Measurements from ENCODE around the gene GLO1. TPM values are rescaled to one million over a fixed set of nuclear protein-coding genes. Genes with fewer than 3 reads are reported as not detected.

The GLO1 gene
- total RNA-seq (10 to 100 TPM; 72.6 to 84.3 (median 79.9) TPM), polyA plus RNA-seq (100 to 1,000 TPM in 1 of 3 donors, 10 to 100 TPM in 2; 39.5 to 151 (median 95.5) TPM)
- long read RNA-seq, donor 1, transcript GLO1-201 (6 exons, 2,012 nt) = major isoform, 58 of 60 reads
- long read RNA-seq, donor 1, partial matches to known transcripts = 1 of 60 reads
- long read RNA-seq, donor 1, other reads (novel, unspliced or antisense) = 1 of 60 reads
- long read RNA-seq, donor 2, transcript GLO1-201 (6 exons, 2,012 nt) = major isoform, 140 of 150 reads
- long read RNA-seq, donor 2, partial matches to known transcripts = 4 of 150 reads
- long read RNA-seq, donor 2, other reads (novel, unspliced or antisense) = 6 of 150 reads

DNA sequence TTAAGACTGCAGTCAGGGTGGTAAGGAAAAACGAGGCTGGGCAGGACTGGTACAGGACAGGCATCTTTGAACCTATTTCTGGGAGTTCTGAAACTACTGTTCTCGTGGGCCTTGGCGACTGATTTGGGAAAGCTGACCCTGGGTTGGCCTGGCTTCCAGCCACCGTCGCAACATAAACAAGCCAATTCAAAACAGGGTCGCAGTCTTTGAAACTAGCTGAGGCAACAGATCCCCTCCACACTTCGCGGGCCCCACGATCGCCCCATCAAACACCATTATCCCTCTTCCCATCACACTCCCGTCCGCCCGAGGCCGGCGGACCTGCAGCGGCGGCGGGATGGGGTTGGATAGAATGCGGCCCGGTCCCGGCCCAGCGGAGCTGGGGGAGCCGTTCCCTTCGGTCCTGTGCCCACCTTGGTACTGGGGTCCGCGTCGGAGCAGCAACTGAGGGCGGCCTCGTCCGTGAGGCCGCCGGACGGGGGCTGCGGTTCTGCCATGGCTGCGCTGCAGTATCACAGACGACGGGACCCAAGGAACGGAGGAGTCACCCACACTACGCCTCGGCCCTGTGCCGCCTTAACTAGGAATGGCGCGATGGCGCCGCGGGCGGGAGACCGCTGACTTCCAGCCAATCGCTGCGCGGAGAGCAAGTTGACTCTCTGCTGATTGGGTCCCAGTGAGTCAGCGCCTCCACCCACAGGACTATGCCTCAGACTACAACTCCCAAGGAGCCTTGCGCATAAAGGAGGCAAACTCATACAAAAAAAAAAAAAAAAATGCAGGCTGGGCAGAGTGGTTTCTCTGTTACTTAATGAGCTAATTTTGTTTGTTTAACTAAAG, at the start of gene GLO1:
Gene GLO1, minus strand, starts transcription at position 588 of the 840 bp plus-strand sequence. Its CDS starts 91 bp downstream, at position 497.
- peak; percentile 97 to 98 for DNase-seq
- Histone ChIP-seq H3K4me3 (peak within 1 kb of the TSS; percentile 83), H3K36me3 (ENCODE audit: insufficient read depth in 1 of 2, low read depth in 1 of 2) (no peaks in the 10 kb centered on the region), H3K9me3 (peaks cover 5% of the 10 kb centered on the region), H3K4me1 (peaks cover 2% of the 10 kb centered on the region), H3K27ac (peak within 1 kb of the TSS; percentile 88), H3K27me3 (ENCODE audit: insufficient read depth in 3 of 3, low read length in 2 of 3) (peaks cover 0 to 3% (median 0%) of the 10 kb centered on the region in 3 donors)
- ATAC-seq = peak; percentile 100
- WGBS, 3 donors = 0% methylated on average over 46 to 53 of the region's 53 CpGs
- no peak for TF ChIP-seq CTCF (IDR thresholded peaks at IDR 0.05)
- intact Hi-C loops (cut with DNase I) = no loop called here

DNA sequence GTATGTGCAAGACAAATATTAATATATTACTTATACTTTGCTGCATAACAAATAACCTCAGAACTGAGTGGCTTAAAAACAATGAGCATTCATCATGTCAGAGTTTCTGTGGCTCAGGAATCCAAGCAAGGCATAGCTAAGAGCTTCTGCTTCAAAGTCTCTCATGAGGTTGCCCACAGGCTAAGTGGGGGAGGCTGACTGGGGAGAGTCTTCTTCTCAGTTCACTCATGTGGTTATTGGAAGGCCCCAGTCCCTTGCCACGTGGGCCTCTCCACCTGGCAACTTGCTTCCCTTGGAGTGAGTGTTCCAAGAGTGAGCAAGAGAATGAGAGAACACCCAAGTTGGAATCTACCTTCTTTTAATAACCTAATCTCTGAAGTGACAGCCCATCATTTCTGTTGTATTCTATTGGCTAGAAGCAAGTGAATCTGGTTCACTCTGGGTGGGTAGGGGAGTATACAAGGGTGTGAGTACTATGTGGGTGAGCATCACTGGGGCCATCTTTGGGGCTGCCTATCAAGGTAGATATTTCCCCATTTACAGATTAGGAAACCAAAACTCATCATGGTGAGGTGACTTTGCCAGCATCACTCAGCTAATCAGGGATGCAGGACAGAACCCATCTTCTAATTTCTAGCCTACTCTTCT, 48.1 kb upstream of the GLO1 start:
- TF ChIP-seq CTCF (IDR thresholded peaks at IDR 0.05) = no peak
- no peak overlapping the region for H3K4me3 ChIP-seq
- no peaks in the 10 kb centered on the region for H3K27me3 ChIP-seq (ENCODE audit: insufficient read depth in 3 of 3, low read length in 2 of 3)
- intact Hi-C loops (cut with DNase I) = no loop called here
- no peaks in the 10 kb centered on the region for H3K4me1 ChIP-seq
- WGBS, 3 donors = 33 to 56% (median 36%) methylated on average over 1 of the region's 1 CpG
- no peak for DNase-seq
- H3K27ac ChIP-seq = no peak overlapping the region
- no peaks in the 10 kb centered on the region for H3K36me3 ChIP-seq (ENCODE audit: insufficient read depth in 1 of 2, low read depth in 1 of 2)
- H3K9me3 ChIP-seq = no peaks in the 10 kb centered on the region
- no peak for ATAC-seq

GRCh38 chr6:38749473-38749872, 46.5 kb upstream of the GLO1 start:
- DNase-seq (no peak), ATAC-seq (no peak)
- TF ChIP-seq CTCF (IDR thresholded peaks at IDR 0.05) = no peak
- Histone ChIP-seq H3K4me3 (no peak overlapping the region), H3K36me3 (ENCODE audit: insufficient read depth in 1 of 2, low read depth in 1 of 2) (no peaks in the 10 kb centered on the region), H3K27ac (no peak overlapping the region), H3K27me3 (ENCODE audit: insufficient read depth in 3 of 3, low read length in 2 of 3) (peaks cover 0 to 5% (median 0%) of the 10 kb centered on the region in 3 donors), H3K4me1 (no peaks in the 10 kb centered on the region), H3K9me3 (no peaks in the 10 kb centered on the region)
- WGBS, 3 donors = 96 to 100% (median 98%) methylated on average over 1 of the region's 1 CpG
- intact Hi-C loops (cut with DNase I) = no loop called here

DNA sequence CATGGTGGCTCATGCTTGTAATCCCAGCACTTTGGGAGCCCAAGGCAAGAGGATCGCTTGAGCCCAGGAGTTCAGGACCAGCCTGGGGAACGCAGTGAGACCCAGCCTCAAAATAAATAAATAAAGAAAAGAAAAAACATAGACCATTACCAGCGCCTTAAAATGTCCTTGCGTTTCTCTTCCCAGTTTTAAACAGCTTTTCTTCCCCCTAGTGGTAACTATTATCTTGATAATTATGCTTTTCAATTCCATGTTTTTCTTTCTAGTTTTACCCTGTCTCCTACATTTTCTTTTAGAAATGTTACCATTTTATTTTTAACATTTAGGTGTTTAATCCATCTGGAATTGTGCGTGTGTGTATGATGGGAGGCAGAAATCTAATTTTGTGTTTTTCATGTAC, 36.6 kb upstream of the GLO1 start:
- Histone ChIP-seq H3K36me3 (ENCODE audit: insufficient read depth in 1 of 2, low read depth in 1 of 2) (no peaks in the 10 kb centered on the region), H3K27ac (no peak overlapping the region), H3K4me1 (no peaks in the 10 kb centered on the region), H3K4me3 (no peak overlapping the region), H3K9me3 (no peaks in the 10 kb centered on the region), H3K27me3 (ENCODE audit: insufficient read depth in 3 of 3, low read length in 2 of 3) (peaks cover 0 to 3% (median 3%) of the 10 kb centered on the region in 3 donors)
- 51 to 68% (median 56%) methylated on average over 5 of the region's 5 CpGs for WGBS, 3 donors
- DNase-seq = no peak
- peak; percentile 14 for TF ChIP-seq CTCF (IDR thresholded peaks at IDR 0.05)
- intact Hi-C loops (cut with DNase I) = no loop called here
- ATAC-seq = no peak

Measured in psoas muscle (tissue), 8 donors.